Right renal cortex interstitium (tissue), 3 donors: ENCODE measurements around the gene TEX9. TPM values are rescaled to one million over a fixed set of nuclear protein-coding genes. Genes with fewer than 3 reads are reported as not detected.

Experiments used
- DNase-seq, 3 donors: peaks; one replicate each; pipeline ENCODE4 v3.0.0-alpha.2; 2013; ENCODE audit warnings: low read depth in 3 of 3, low spot score in 2 of 3
- polyA plus RNA-seq, 3 donors: library from polyadenylated mRNA; unstranded; fragments of 120-200 nt; gene quantifications; one replicate each; pipeline ENCODE4 v1.2.1, GENCODE V29; 2013; ENCODE audit not compliant: insufficient read length in 3 of 3

Gene TEX9
- polyA plus RNA-seq, 3 donors, result 24.2 to 35.0 (median 33.0) TPM

- no peak for DNase-seq
Measured at GRCh38 chr15:56440214-56440770, 75.1 kb downstream of the TEX9 start.

GRCh38 chr15:56442354-56442753 is 77.1 kb downstream of the TEX9 start:
- no peak for DNase-seq

GRCh38 chr15:56445746-56446145 is 80.5 kb downstream of the TEX9 start:
- DNase-seq, result no peak

GRCh38 chr15:56454836-56455235 is 89.6 kb downstream of the TEX9 start:
- no peak for DNase-seq

- no peak for DNase-seq
Measured at GRCh38 chr15:56456229-56456628, 91.0 kb downstream of the TEX9 start.

- no peak for DNase-seq
Measured at GRCh38 chr15:56459096-56459495, 93.9 kb downstream of the TEX9 start.

GRCh38 chr15:56460071-56460470 is 94.8 kb downstream of the TEX9 start:
- DNase-seq, result no peak

- no peak for DNase-seq
Measured at GRCh38 chr15:56460947-56461346, 95.7 kb downstream of the TEX9 start.

GRCh38 chr15:56464893-56465520 is 99.8 kb downstream of the TEX9 start, which contains the start of gene MNS1:
Gene MNS1 (minus strand): TSS chr15:56465137. CDS start chr15:56464972, 165 bp downstream.
- DNase-seq, result peak; percentile 90 to 97 (median 93)

- DNase-seq, result no peak
Measured at GRCh38 chr15:56467616-56468015, 102.4 kb downstream of the TEX9 start.

GRCh38 chr15:56468401-56468800 is 103.2 kb downstream of the TEX9 start:
- no peak for DNase-seq

- DNase-seq, result no peak
Measured at GRCh38 chr15:56469483-56469882, 104.3 kb downstream of the TEX9 start.

GRCh38 chr15:56471440-56472069 is 106.3 kb downstream of the TEX9 start:
- DNase-seq, result no peak

- DNase-seq, result no peak
Measured at GRCh38 chr15:56472278-56472677, 107.1 kb downstream of the TEX9 start.

- no peak for DNase-seq
Measured at GRCh38 chr15:56473017-56473416, 107.8 kb downstream of the TEX9 start.

- DNase-seq, result no peak
Measured at GRCh38 chr15:56475351-56475750, 110.1 kb downstream of the TEX9 start.

Other genes with a start within 250 kb of the TEX9 start
- 10 to 100 TPM; 22.0 to 25.3 (median 24.0) TPM for gene RFX7, start 121.5 kb upstream of the TEX9 start, polyA plus RNA-seq
- 10 to 100 TPM; 30.0 to 39.5 (median 36.7) TPM for gene MNS1, start 99.7 kb downstream of the TEX9 start, polyA plus RNA-seq